ENCODE results near the gene CENPF.

Gene CENPF

GRCh38 chr1:214660190-214660589 lies 57.2 kb downstream of the CENPF start:
- in situ Hi-C loops (cut with MboI; ENCODE audit: low pct_unique_long_range_greater_than_20kb, low sequenced_read_pairs, unreplicated experiment): loop anchor here (25.0 kb wide), 1 partner anchor 877 kb away; no protein-coding TSS in a partner anchor
- no peak for TF ChIP-seq CTCF (IDR thresholded peaks at IDR 0.05; ENCODE audit: extremely low read depth, insufficient read depth, missing control alignments)
- no peak for DNase-seq (ENCODE audit: low spot score)

GRCh38 chr1:214660900-214661299 lies 57.9 kb downstream of the CENPF start:
- DNase-seq (ENCODE audit: low spot score): no peak
- no peak for TF ChIP-seq CTCF (IDR thresholded peaks at IDR 0.05; ENCODE audit: extremely low read depth, insufficient read depth, missing control alignments)
- in situ Hi-C loops (cut with MboI; ENCODE audit: low pct_unique_long_range_greater_than_20kb, low sequenced_read_pairs, unreplicated experiment): loop anchor here (25.0 kb wide), 1 partner anchor 876 kb away; no protein-coding TSS in a partner anchor

GRCh38 chr1:214662223-214662785 lies 59.3 kb downstream of the CENPF start:
- in situ Hi-C loops (cut with MboI; ENCODE audit: low pct_unique_long_range_greater_than_20kb, low sequenced_read_pairs, unreplicated experiment): loop anchor here (25.0 kb wide), 1 partner anchor 875 kb away; no protein-coding TSS in a partner anchor
- TF ChIP-seq CTCF (IDR thresholded peaks at IDR 0.05; ENCODE audit: extremely low read depth, insufficient read depth, missing control alignments): no peak
- DNase-seq (ENCODE audit: low spot score): no peak

- no peak for TF ChIP-seq CTCF (IDR thresholded peaks at IDR 0.05; ENCODE audit: extremely low read depth, insufficient read depth, missing control alignments)
- no peak for DNase-seq (ENCODE audit: low spot score)
- in situ Hi-C loops (cut with MboI; ENCODE audit: low pct_unique_long_range_greater_than_20kb, low sequenced_read_pairs, unreplicated experiment): loop anchor here (25.0 kb wide), 1 partner anchor 872 kb away; no protein-coding TSS in a partner anchor
These were observed 61.8 kb downstream of the CENPF start for GRCh38 chr1:214664651-214665433.

- no peak for DNase-seq (ENCODE audit: low spot score)
- TF ChIP-seq CTCF (IDR thresholded peaks at IDR 0.05; ENCODE audit: extremely low read depth, insufficient read depth, missing control alignments): no peak
- in situ Hi-C loops (cut with MboI; ENCODE audit: low pct_unique_long_range_greater_than_20kb, low sequenced_read_pairs, unreplicated experiment): loop anchor here (25.0 kb wide), 1 partner anchor 872 kb away; no protein-coding TSS in a partner anchor
These were observed 62.7 kb downstream of the CENPF start for GRCh38 chr1:214665606-214666110.

GRCh38 chr1:214666674-214667073 lies 63.7 kb downstream of the CENPF start:
- DNase-seq (ENCODE audit: low spot score): no peak
- TF ChIP-seq CTCF (IDR thresholded peaks at IDR 0.05; ENCODE audit: extremely low read depth, insufficient read depth, missing control alignments): no peak
- in situ Hi-C loops (cut with MboI; ENCODE audit: low pct_unique_long_range_greater_than_20kb, low sequenced_read_pairs, unreplicated experiment): loop anchor here (25.0 kb wide), 1 partner anchor 871 kb away; no protein-coding TSS in a partner anchor

Measured in GM13977 (cell line).